ENCODE results near the gene WASF1.
"Not testable (repeated sequence)": the region's sequence is repeated elsewhere in the genome, so short reads cannot be mapped to it uniquely, and the experiment has no call there.

WASF1 gene

GRCh38 chr6:110085285-110085684 is 94.2 kb downstream of the WASF1 start:
- DNase-seq = peak in 1 of 2 donors; percentile 11

GRCh38 chr6:110083875-110084585 is 95.4 kb downstream of the WASF1 start:
- no peak for DNase-seq

GRCh38 chr6:110075406-110075805 is 104.1 kb downstream of the WASF1 start:
- DNase-seq = no peak

GRCh38 chr6:110073474-110073873 is 106.0 kb downstream of the WASF1 start:
- DNase-seq = not testable (repeated sequence)

GRCh38 chr6:110068592-110068967 is 110.9 kb downstream of the WASF1 start:
- no peak for DNase-seq

- no peak for DNase-seq
Measured at GRCh38 chr6:110067837-110068591, 111.5 kb downstream of the WASF1 start.

- DNase-seq = no peak
Measured at GRCh38 chr6:110064744-110065524, 114.5 kb downstream of the WASF1 start.

GRCh38 chr6:110063594-110064263 is 115.7 kb downstream of the WASF1 start:
- DNase-seq = no peak

GRCh38 chr6:110055387-110055735 is 124.1 kb downstream of the WASF1 start:
- no peak for DNase-seq

- no peak for DNase-seq
Measured at GRCh38 chr6:110054664-110055386, 124.6 kb downstream of the WASF1 start.

- DNase-seq = peak; percentile 50 to 59
Measured at GRCh38 chr6:110053395-110054240, 125.9 kb downstream of the WASF1 start.

- DNase-seq = no peak
Measured at GRCh38 chr6:110050440-110050813, 129.0 kb downstream of the WASF1 start.

Measured in inflammatory macrophage (primary cell).